Ovary (tissue), 9 donors: ENCODE results near the gene EHBP1. TPM values are rescaled to one million over a fixed set of nuclear protein-coding genes. Genes with fewer than 3 reads are reported as not detected.
A peak's percentile ranks its signal among the peaks of the same experiment; 100 is the strongest.

Experiments
- DNase-seq, 5 donors: peaks; one replicate each; pipeline ENCODE4 v3.0.0-alpha.2; 2019 to 2020
- H3K27ac ChIP-seq, 2 donors: fragments of 200-600 bp; one replicate each; pipeline versions ENCODE4 v1.5.1 to v1.8.0; 2019 to 2022
- H3K27me3 ChIP-seq: fragments of 200-600 bp; one replicate; pipeline ENCODE4 v1.8.0; 2022
- H3K36me3 ChIP-seq: fragments of 200-600 bp; sonication (generic); one replicate; pipeline ENCODE4 v1.5.1; 2019
- H3K4me1 ChIP-seq: one replicate; pipeline ENCODE4 v1.8.1; 2013; ENCODE audit warnings: mild to moderate bottlenecking, moderate library complexity; ENCODE audit not compliant: insufficient read depth
- H3K4me3 ChIP-seq: fragments of 200-600 bp; sonication (generic); one replicate; pipeline ENCODE4 v1.5.1; 2017
- H3K9me3 ChIP-seq, 2 donors: fragments of 200-600 bp in 1 of 2; sonication (generic) in 1 of 2; one replicate each; pipeline versions ENCODE4 v1.5.1 to v1.8.1; 2013 to 2019; ENCODE audit warnings: mild to moderate bottlenecking in 1 of 2, moderate library complexity in 1 of 2
- EP300 ChIP-seq: sonication (generic); formaldehyde crosslinking; IDR thresholded peaks from one replicate; pipeline ENCODE4 v1.6.1; 2017; ENCODE audit warnings: antibody characterized with exemption
- POLR2A ChIP-seq: fragments of 450-650 bp; IDR thresholded peaks from one replicate; pipeline ENCODE4 v1.6.1; 2017; ENCODE audit warnings: antibody characterized with exemption, mild to moderate bottlenecking, moderate library complexity
- WGBS, 3 donors: extraction: QIAGEN DNeasy Blood & Tissue Kit in 1 of 3; methylation state at CpG; one replicate each; pipeline versions ENCODE4 v1.1.5 to v1.1.7; 2013 to 2017; 5-methylcytosine and 5-hydroxymethylcytosine counted together
- intact Hi-C, 4 donors: fragments of 100-400 bp; cut with DNase I; formaldehyde crosslinking; loops; one replicate each; pipeline versions ENCODE4 v1.11.0 to v1.15.1; 2022 to 2023
- polyA plus RNA-seq, 2 donors: library from polyadenylated mRNA; stranded (reverse); fragments of 200-250 nt in 1 of 2; fragments of 350-450 nt in 1 of 2; fragmentation: Illumina TruSeq in 1 of 2; extraction: RNeasy Lipid Tissue Mini Kit (QIAGEN cat#74804) in 1 of 2; gene quantifications; one replicate each; pipeline ENCODE4 v1.2.3, GENCODE V29; 2013 to 2014
- total RNA-seq, 7 donors: library from RNA; depleted of rRNA in 2 of 7; stranded (reverse); fragments of >200 nt in 2 of 7; fragmentation: NEBNext Ultra II Directional in 3 of 7; extraction: Animal tissue kit (Norgen Biotek cat#: 25700) in 3 of 7; gene quantifications; one replicate each; pipeline versions ENCODE4 v1.1.0 to v1.2.4, GENCODE V29; 2016 to 2023
- TF ChIP-seq, protein P1 (sequence below), 3 donors: fragments of 450-650 bp in 2 of 3; fragments of 200-600 bp in 1 of 3; IDR thresholded peaks; one replicate each; pipeline versions ENCODE4 v1.5.1 to v1.8.0; 2016 to 2022; ENCODE audit warnings: antibody characterized with exemption in 3 of 3, mild to moderate bottlenecking in 1 of 3
- donor health status: DM: no; HTN: no; CAD: no; lungs with moderate emphysema.
- donor health status: DM: no; HTN: no; CAD: no.
- donor health status: Bipolar disorder and iron deficiency.
- donor health status: DM: yes; HTN: yes; CAD: no.
- donor health status: DM: no; HTN: no; CAD: no.
- donor health status: DM: yes; HTN: yes; CAD: no.

EHBP1 gene
- total and polyA plus RNA-seq, 9 donors: 56.3 to 185 (median 117) TPM

DNA sequence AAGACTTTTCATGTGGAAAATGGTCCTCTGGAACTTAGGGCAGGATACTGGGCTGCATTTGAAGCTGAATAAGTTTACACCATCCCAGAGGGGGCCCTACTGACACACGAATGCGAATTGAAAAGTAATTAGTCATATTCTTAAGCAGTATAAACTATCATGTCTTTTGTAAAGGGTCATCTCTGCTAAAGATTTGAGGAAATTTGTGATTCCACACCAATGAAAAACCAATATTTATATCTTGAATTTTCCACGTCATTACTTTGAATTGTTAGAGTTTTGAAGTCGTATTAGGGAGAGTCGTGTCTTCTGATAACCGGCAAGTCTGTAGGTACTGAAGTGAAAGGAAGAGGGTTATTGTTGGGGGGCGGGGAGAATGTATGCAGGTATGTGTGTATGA lies 341.0 kb downstream of the EHBP1 start:
- no peak for DNase-seq
- H3K4me1 ChIP-seq: peaks cover 10% of the 10 kb centered on the region
- peaks cover 0 to 6% of the 10 kb centered on the region in 2 donors for H3K9me3 ChIP-seq
- WGBS, 3 donors: 97 to 99% (median 98%) methylated on average over 7 of the region's 7 CpGs
- H3K36me3 ChIP-seq: no peaks in the 10 kb centered on the region
- intact Hi-C loops: no loop called here
- TF ChIP-seq POLR2A (no peak), EP300 (no peak)
- TF ChIP-seq, protein P1, sequence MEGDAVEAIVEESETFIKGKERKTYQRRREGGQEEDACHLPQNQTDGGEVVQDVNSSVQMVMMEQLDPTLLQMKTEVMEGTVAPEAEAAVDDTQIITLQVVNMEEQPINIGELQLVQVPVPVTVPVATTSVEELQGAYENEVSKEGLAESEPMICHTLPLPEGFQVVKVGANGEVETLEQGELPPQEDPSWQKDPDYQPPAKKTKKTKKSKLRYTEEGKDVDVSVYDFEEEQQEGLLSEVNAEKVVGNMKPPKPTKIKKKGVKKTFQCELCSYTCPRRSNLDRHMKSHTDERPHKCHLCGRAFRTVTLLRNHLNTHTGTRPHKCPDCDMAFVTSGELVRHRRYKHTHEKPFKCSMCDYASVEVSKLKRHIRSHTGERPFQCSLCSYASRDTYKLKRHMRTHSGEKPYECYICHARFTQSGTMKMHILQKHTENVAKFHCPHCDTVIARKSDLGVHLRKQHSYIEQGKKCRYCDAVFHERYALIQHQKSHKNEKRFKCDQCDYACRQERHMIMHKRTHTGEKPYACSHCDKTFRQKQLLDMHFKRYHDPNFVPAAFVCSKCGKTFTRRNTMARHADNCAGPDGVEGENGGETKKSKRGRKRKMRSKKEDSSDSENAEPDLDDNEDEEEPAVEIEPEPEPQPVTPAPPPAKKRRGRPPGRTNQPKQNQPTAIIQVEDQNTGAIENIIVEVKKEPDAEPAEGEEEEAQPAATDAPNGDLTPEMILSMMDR (IDR thresholded peaks at IDR 0.05): no peak
- no peaks in the 10 kb centered on the region for H3K27me3 ChIP-seq
- no peak overlapping the region for H3K4me3 ChIP-seq
- no peak overlapping the region for H3K27ac ChIP-seq

DNA sequence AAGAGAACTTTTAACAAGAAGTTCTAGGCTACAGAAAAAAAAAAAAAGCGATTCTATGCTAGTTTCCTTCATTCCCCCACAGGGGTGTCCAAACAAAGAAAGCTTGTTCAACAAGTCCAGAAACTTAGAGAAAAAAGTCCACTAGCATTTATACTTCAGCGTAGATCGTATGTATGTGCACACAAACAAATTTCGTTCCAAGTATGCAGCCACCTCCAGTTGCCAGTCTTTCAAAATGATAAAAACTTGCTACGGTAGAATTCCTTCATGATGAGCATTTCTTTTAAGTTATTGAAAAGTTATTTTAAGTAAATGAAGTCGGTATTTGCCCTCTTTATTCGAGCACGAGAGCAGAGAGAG lies 341.4 kb downstream of the EHBP1 start:
- Histone ChIP-seq H3K27ac (no peak overlapping the region), H3K27me3 (no peaks in the 10 kb centered on the region), H3K9me3 (peaks cover 0 to 6% of the 10 kb centered on the region in 2 donors), H3K36me3 (no peaks in the 10 kb centered on the region), H3K4me1 (peaks cover 10% of the 10 kb centered on the region), H3K4me3 (no peak overlapping the region)
- no peak for DNase-seq
- intact Hi-C loops: no loop called here
- 91 to 94% (median 93%) methylated on average over 8 of the region's 8 CpGs for WGBS, 3 donors
- TF ChIP-seq EP300 (no peak), POLR2A (no peak)
- TF ChIP-seq, protein P1 (IDR thresholded peaks at IDR 0.05): no peak

DNA sequence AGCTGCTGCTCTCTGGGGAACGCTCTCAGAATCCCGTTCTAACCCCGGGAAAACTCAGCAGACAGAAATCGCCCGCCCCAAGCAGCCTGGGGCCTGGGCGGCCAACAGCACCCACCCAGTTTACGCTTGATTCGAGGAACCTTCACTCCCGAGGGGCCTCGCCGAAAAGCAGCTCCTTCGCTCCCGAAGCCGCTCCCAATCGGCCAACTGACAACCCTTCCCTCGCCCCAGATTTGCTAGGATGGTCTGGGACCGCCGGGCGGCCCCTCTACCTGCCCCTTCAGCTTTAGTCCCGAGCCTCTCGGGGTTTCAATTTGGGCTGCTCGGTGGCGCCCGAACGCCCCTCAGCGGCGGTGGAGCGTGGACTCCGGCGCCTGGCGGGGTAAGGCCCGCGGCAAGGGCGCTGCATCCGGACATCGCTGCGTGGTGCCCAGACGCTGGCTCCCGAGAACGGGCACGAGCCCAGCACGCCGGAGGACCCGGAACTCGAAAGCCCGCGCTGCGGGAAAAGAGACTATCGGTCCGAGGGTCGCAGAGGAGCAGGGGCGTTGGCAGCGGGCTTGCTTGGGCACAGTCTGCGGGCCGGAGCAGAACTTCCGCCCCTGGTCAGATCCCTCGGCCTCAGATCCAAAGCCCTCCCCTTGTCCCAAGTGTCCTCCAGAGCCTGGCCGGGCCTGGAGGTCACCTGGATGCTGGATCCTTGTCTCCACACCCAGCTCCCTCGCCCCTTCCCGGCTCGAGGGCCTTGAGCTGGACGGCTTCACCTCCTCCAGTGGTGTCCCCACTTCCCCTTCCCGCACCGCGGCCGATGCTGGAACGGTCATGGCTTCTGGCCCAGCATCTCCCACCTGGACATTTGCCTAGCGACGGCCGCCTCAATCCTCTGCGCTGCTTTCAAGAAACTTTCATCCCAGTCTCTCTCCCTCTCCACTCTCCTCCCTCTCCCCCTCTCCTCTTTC lies 342.1 kb downstream of the EHBP1 start:
- TF ChIP-seq, protein P1 (IDR thresholded peaks at IDR 0.05): no peak
- TF ChIP-seq EP300 (no peak), POLR2A (no peak)
- peak in 2 of 5 donors; percentile 28 to 34 for DNase-seq
- H3K9me3 ChIP-seq: peaks cover 0 to 6% of the 10 kb centered on the region in 2 donors
- no peaks in the 10 kb centered on the region for H3K36me3 ChIP-seq
- intact Hi-C loops: no loop called here
- 75 to 92% (median 87%) methylated on average over 70 to 71 of the region's 71 CpGs for WGBS, 3 donors
- peaks cover 10% of the 10 kb centered on the region for H3K4me1 ChIP-seq
- H3K27ac ChIP-seq: no peak overlapping the region
- H3K27me3 ChIP-seq: no peaks in the 10 kb centered on the region
- no peak overlapping the region for H3K4me3 ChIP-seq

DNA sequence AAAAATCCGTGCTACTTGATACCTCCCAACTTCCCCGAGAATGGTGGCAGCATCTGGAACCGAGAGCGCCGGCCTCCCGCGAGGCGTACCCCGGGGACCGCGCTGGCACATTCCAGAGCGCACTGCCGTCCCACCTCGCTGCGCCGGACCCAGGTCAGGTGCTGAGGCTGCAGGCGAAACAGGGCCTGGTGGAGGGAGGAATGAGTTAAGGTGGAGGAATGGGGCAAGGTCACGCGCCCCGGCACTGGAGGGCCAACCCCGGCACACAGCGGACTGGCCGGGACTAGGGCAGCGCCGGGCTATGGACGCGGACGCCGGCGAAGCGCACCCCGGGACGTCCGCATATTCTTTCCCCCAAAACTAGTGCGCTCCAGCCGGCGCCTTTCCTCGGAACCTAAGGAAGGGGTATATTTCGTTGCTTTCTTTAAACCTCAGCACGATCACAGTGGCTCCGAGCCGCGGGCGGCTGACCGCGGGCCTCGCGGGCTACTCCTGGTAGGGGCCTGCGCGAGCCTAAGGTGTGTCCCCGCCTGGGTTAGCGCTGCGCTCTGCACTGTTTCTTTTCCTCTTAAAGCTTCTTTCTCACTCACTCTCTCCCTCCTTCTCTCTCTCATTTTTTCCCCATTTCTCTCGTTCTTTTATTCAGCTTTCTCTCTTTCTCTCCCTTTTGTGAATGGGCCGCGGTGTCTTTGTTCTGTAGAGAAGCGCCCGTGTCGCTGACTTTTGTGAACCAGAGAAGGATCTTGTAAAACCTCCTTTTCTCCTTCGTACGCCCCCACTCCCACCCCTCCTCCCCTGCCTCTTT lies 343.1 kb downstream of the EHBP1 start:
- WGBS, 3 donors: 24 to 45% (median 36%) methylated on average over 61 of the region's 61 CpGs
- intact Hi-C loops: no loop called here
- DNase-seq: peak in 1 of 5 donors; percentile 18
- H3K9me3 ChIP-seq: peaks cover 0 to 6% of the 10 kb centered on the region in 2 donors
- H3K27me3 ChIP-seq: no peaks in the 10 kb centered on the region
- TF ChIP-seq POLR2A (no peak), EP300 (no peak)
- TF ChIP-seq, protein P1 (IDR thresholded peaks at IDR 0.05): no peak
- H3K4me3 ChIP-seq: no peak overlapping the region
- peaks cover 10% of the 10 kb centered on the region for H3K4me1 ChIP-seq
- no peak overlapping the region for H3K27ac ChIP-seq
- no peaks in the 10 kb centered on the region for H3K36me3 ChIP-seq
